Breast epithelium (tissue), 4 donors: ENCODE measurements around the gene ZMIZ2. TPM values are rescaled to one million over a fixed set of nuclear protein-coding genes. Genes with fewer than 3 reads are reported as not detected.
A peak's percentile ranks its signal among the peaks of the same experiment; 100 is the strongest.

Experiments used
- DNase-seq, 2 donors: peaks; one replicate each; pipeline ENCODE4 v3.0.0-alpha.2; 2019; ENCODE audit warnings: low spot score in 2 of 2
- H3K27ac ChIP-seq, 2 donors: fragments of 200-600 bp; sonication (generic) in 1 of 2; one replicate each; pipeline ENCODE4 v1.5.1; 2016 to 2019; ENCODE audit warnings: mild to moderate bottlenecking in 1 of 2
- H3K27me3 ChIP-seq, 2 donors: fragments of 200-600 bp; sonication (generic) in 1 of 2; one replicate each; pipeline versions ENCODE4 v1.5.1 to v1.6.0; 2017 to 2019; ENCODE audit warnings: control low read depth in 1 of 2, mild to moderate bottlenecking in 1 of 2
- H3K36me3 ChIP-seq: fragments of 200-600 bp; one replicate; pipeline ENCODE4 v1.5.1; 2019
- H3K4me1 ChIP-seq, 2 donors: fragments of 200-600 bp; sonication (generic); one replicate each; pipeline ENCODE4 v1.5.1; 2016 to 2019; ENCODE audit warnings: control low read depth in 1 of 2
- H3K4me3 ChIP-seq, 3 donors: fragments of 200-600 bp; sonication (generic); 1 replicate in 2 of 3; 2 replicates in 1 of 3; pipeline ENCODE4 v1.5.1; 2016 to 2019; ENCODE audit warnings: mild to moderate bottlenecking in 3 of 3, moderate library complexity in 2 of 3
- H3K9me3 ChIP-seq, 2 donors: fragments of 200-600 bp; sonication (generic) in 1 of 2; one replicate each; pipeline ENCODE4 v1.5.1; 2016 to 2019; ENCODE audit warnings: control low read depth in 1 of 2
- CTCF ChIP-seq, 3 donors: fragments of 450-650 bp; IDR thresholded peaks; one replicate each; pipeline ENCODE4 v1.5.1; 2016 to 2017; ENCODE audit warnings: antibody characterized with exemption in 3 of 3, mild to moderate bottlenecking in 3 of 3, moderate library complexity in 3 of 3
- POLR2A ChIP-seq: fragments of 450-650 bp; IDR thresholded peaks from one replicate; pipeline ENCODE4 v1.6.1; 2016; ENCODE audit warnings: antibody characterized with exemption, mild to moderate bottlenecking, moderate library complexity
- POLR2AphosphoS5 ChIP-seq, 3 donors: sonication (generic); formaldehyde crosslinking; IDR thresholded peaks; one replicate each; pipeline ENCODE4 v1.6.1; 2017; ENCODE audit warnings: antibody characterized with exemption in 3 of 3
- intact Hi-C: fragments of 100-400 bp; cut with DNase I; formaldehyde crosslinking; loops from one replicate; pipeline ENCODE4 v1.15.1; 2023; ENCODE audit warnings: low total_unique reads
- total RNA-seq, 3 donors: library from RNA; depleted of rRNA; stranded (reverse); fragments of >200 nt; gene quantifications; one replicate each; pipeline ENCODE4 v1.1.0, GENCODE V29; 2016

ZMIZ2 gene
- total RNA-seq, 3 donors from 2014 or later, result 12.5 to 30.1 (median 23.6) TPM

GRCh38 chr7:44766416-44766801 is 17.8 kb downstream of the ZMIZ2 start:
- intact Hi-C loops, result no loop called here
- peaks cover 4% of the 10 kb centered on the region for H3K36me3 ChIP-seq
- H3K4me1 ChIP-seq, result peaks cover 10 to 15% of the 10 kb centered on the region in 2 donors

DNA sequence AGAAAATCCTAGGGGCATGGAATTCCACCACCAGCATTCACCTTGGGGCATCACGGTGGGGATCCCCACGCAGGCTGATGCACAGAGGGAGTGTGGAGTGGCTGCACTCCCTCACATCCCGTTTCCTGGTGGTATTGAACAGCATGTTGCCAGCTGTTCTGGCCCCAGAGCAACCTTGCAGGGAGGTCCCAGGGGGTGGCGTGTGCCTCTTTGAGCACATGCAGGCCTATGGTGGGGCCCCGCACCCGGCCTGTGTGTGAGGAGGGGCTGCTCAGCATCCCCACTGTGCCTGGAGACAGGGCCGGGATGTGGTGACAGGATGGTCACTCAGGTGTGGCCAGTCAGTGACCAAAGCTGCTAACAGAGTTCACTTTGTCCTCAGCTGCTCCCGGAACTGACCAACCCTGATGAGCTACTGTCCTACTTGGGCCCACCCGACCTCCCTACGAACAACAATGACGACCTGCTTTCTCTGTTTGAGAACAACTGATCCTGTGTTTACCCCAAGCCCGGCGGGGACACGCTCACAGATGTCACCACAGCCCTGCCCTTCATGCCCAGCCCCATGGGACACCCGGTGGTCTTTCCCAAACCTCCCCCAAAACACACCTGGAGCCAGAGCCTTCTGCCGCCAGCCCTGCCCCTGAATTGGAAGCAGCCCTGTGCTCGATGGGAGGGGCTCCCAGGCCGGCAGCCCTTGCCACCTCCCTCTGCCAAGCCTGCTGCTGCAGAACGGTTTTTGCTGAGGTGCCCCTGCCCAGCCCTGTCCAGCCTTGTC is 18.7 kb downstream of the ZMIZ2 start:
- DNase-seq, result no peak
- no peak overlapping the region for H3K4me3 ChIP-seq
- intact Hi-C loops, result no loop called here
- H3K4me1 ChIP-seq, result peaks cover 10 to 15% of the 10 kb centered on the region in 2 donors
- H3K27ac ChIP-seq, result peak overlapping the region; percentile 74 to 86
- no peak for TF ChIP-seq POLR2AphosphoS5 (IDR thresholded peaks at IDR 0.05)
- no peak for TF ChIP-seq POLR2A
- no peak for TF ChIP-seq CTCF (IDR thresholded peaks at IDR 0.05)
- no peaks in the 10 kb centered on the region for H3K9me3 ChIP-seq
- no peaks in the 10 kb centered on the region for H3K27me3 ChIP-seq
- peaks cover 4% of the 10 kb centered on the region for H3K36me3 ChIP-seq

More at GRCh38 chr7:44766416-44766801, 17.8 kb downstream of the ZMIZ2 start:
- H3K4me3 ChIP-seq, result no peak overlapping the region
- no peaks in the 10 kb centered on the region for H3K27me3 ChIP-seq
- TF ChIP-seq POLR2A, result no peak
- no peak for TF ChIP-seq CTCF (IDR thresholded peaks at IDR 0.05)
- no peak for TF ChIP-seq POLR2AphosphoS5 (IDR thresholded peaks at IDR 0.05)
- H3K9me3 ChIP-seq, result no peaks in the 10 kb centered on the region
- no peak for DNase-seq
- H3K27ac ChIP-seq, result no peak overlapping the region

DNA sequence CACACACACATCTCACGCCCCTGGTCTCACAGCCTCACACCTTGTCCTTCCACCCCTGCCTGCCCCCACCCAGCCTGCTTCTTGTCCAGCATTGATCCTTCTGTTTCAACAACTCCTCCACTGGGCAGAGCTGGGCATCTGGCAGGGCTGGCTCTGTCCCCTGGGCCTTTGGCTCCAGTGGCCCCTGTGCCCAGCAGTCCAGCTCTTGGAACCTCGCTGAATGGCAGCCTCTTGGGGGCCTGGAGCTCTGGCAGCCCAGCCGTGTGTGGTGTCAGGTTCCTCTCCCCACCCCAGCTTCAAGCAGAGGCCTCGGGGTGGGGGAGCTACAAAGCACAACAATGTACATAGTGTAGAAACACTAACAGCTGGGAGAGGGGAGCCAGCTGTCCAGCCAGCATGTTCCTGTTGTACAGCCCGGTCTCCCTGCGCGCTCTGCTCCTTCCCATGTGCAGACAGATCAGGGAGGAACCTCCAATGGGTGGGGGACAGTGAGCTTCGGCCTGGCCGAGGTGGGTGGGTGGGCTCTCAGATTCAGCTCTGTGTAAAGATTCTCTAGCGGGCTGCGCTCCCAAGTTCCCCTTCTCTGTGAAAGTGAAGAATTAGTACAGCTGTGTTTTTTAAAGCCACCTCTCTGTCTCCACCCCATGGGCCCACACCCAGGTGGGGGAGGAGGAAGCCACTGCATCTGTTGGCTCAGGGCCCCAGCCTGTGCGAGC is 19.4 kb downstream of the ZMIZ2 start:
- Histone ChIP-seq H3K9me3 (no peaks in the 10 kb centered on the region), H3K4me3 (peak overlapping the region in 2 of 3 donors; percentile 20 to 47), H3K4me1 (peaks cover 10 to 15% of the 10 kb centered on the region in 2 donors), H3K36me3 (peaks cover 4% of the 10 kb centered on the region), H3K27ac (peak overlapping the region; percentile 74 to 86), H3K27me3 (no peaks in the 10 kb centered on the region)
- intact Hi-C loops, result no loop called here
- TF ChIP-seq POLR2A, result no peak
- peak in 1 of 3 donors; percentile 14 for TF ChIP-seq POLR2AphosphoS5 (IDR thresholded peaks at IDR 0.05)
- TF ChIP-seq CTCF (IDR thresholded peaks at IDR 0.05), result no peak
- DNase-seq, result peak in 1 of 2 donors; percentile 60

DNA sequence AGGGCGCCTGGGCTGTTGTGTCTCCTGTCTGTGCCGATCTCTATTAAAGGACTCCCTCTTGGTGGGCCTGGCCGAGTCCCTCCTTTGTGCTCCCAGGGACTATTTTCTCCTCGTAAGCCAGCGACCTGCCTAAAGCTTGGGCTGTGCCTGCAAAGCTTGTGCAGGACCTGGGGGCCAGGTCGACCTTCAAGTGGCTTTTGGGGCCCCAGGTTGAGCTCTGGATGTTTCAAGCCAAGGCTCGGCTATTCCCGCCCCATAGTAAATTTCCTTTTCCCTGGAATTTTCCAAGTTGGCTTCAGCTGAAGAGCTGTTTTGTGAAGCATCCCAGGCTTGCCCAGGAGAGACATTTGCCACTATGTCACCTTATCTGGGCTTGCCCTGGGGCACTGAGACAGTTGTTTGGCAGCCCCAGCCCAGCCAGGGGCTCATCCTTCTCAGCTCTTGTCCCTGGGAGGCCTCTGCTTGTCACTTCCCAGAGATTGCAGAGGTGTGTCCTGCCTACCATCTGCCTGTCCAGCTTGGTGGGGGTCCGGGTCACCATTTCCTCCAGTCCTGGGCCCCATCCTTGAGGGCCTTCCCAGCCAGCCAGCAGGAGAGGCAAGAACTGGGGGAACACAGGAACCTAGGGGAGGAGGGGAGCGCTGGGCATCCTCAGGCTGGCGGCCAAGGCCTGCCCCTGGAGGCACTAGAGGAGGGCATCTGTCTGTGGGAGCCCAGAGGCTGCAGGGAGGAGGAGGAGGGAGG is 20.2 kb downstream of the ZMIZ2 start:
- no peak for DNase-seq
- TF ChIP-seq POLR2A (no peak), POLR2AphosphoS5 (IDR thresholded peaks at IDR 0.05) (peak in 1 of 3 donors; percentile 26), CTCF (IDR thresholded peaks at IDR 0.05) (no peak)
- H3K4me3 ChIP-seq, result peak overlapping the region in 2 of 3 donors; percentile 20 to 47
- peaks cover 10 to 15% of the 10 kb centered on the region in 2 donors for H3K4me1 ChIP-seq
- H3K27ac ChIP-seq, result peak overlapping the region; percentile 74 to 86
- no peaks in the 10 kb centered on the region for H3K27me3 ChIP-seq
- no peaks in the 10 kb centered on the region for H3K9me3 ChIP-seq
- H3K36me3 ChIP-seq, result peaks cover 4% of the 10 kb centered on the region
- intact Hi-C loops, result no loop called here
